C4-2B (cell line): ENCODE results near the gene SHROOM3.
"Not testable (repeated sequence)": the region's sequence is repeated elsewhere in the genome, so short reads cannot be mapped to it uniquely, and the experiment has no call there.

ENCODE experiments used
- CTCF ChIP-seq: fragments of 450-650 bp; conservative IDR thresholded peaks from 2 replicates; pipeline ENCODE4 v1.5.1; 2017; ENCODE audit warnings: mild to moderate bottlenecking
- ZFX ChIP-seq: fragments of 450-650 bp; IDR thresholded peaks from 2 replicates; pipeline ENCODE4 v1.6.1; 2017

GRCh38 chr4:76423159-76423558 lies 11.9 kb upstream of the SHROOM3 start:
- TF ChIP-seq CTCF, ZFX: not testable (repeated sequence)
